Retinal pigment epithelial cell (primary cell): ENCODE data around the gene SPDYE4.

ENCODE experiments used
- DNase-seq: peaks from one replicate; pipeline ENCODE4 v3.0.0-alpha.2; 2010; ENCODE audit warnings: low read depth
- H3K4me3 ChIP-seq: 2 replicates; pipeline ENCODE4 v1.5.1; 2011; ENCODE audit warnings: mild to moderate bottlenecking, low read length, control low read depth, moderate library complexity
- CTCF ChIP-seq: conservative IDR thresholded peaks from 2 replicates; pipeline ENCODE4 v1.5.1; 2011; ENCODE audit warnings: low read depth, low read length, control low read depth, inconsistent platforms

The SPDYE4 gene

GRCh38 chr17:8712698-8713097, 45.6 kb downstream of the SPDYE4 start:
- TF ChIP-seq CTCF = no peak
- no peak for DNase-seq
- no peak overlapping the region for H3K4me3 ChIP-seq

- H3K4me3 ChIP-seq = no peak overlapping the region
- DNase-seq = no peak
- TF ChIP-seq CTCF = no peak
Observed at GRCh38 chr17:8711291-8711690, 47.1 kb downstream of the SPDYE4 start.

- DNase-seq = no peak
- H3K4me3 ChIP-seq = no peak overlapping the region
Observed at GRCh38 chr17:8710813-8711212, 47.5 kb downstream of the SPDYE4 start.

GRCh38 chr17:8709006-8709405, 49.3 kb downstream of the SPDYE4 start:
- DNase-seq = no peak
- H3K4me3 ChIP-seq = no peak overlapping the region
- TF ChIP-seq CTCF = no peak

More at GRCh38 chr17:8710813-8711212, 47.5 kb downstream of the SPDYE4 start:
- no peak for TF ChIP-seq CTCF

- no peak overlapping the region for H3K4me3 ChIP-seq
- DNase-seq = no peak
- no peak for TF ChIP-seq CTCF
Observed at GRCh38 chr17:8708025-8708461, 50.3 kb downstream of the SPDYE4 start.

GRCh38 chr17:8707332-8708024, 50.9 kb downstream of the SPDYE4 start:
- no peak for DNase-seq
- no peak for TF ChIP-seq CTCF

GRCh38 chr17:8706431-8706830, 51.9 kb downstream of the SPDYE4 start:
- DNase-seq = no peak
- no peak overlapping the region for H3K4me3 ChIP-seq
- TF ChIP-seq CTCF = no peak

More at GRCh38 chr17:8707332-8708024, 50.9 kb downstream of the SPDYE4 start:
- H3K4me3 ChIP-seq = no peak overlapping the region
